ENCODE results near the gene STC2.

GRCh38 chr5:173316339-173317020 lies 11.7 kb downstream of the STC2 start:
- no peak for TF ChIP-seq CTCF (IDR thresholded peaks at IDR 0.05; ENCODE audit: low read depth, low read length, poor library complexity, severe bottlenecking)
- TF ChIP-seq EZH2phosphoT487 (IDR thresholded peaks at IDR 0.05; ENCODE audit: borderline replicate concordance, low read length), result no peak

Data from DOHH2 (cell line).